HUES64 (cell line): ENCODE results near the gene TRIM3.

Experiments used
- H3K27ac ChIP-seq: 2 replicates; pipeline ENCODE4 v1.7.0; 2013; ENCODE audit warnings: low read depth, low read length, inconsistent platforms
- H3K27me3 ChIP-seq: 2 replicates; pipeline ENCODE4 v1.6.1; 2013; ENCODE audit warnings: mild to moderate bottlenecking, low read length; ENCODE audit not compliant: insufficient read depth
- H3K36me3 ChIP-seq: 2 replicates; pipeline ENCODE4 v1.6.1; 2013; ENCODE audit warnings: mild to moderate bottlenecking, low read length; ENCODE audit not compliant: insufficient read depth
- H3K4me1 ChIP-seq: 2 replicates; pipeline ENCODE4 v1.6.1; 2013; ENCODE audit warnings: mild to moderate bottlenecking, low read length, moderate library complexity; ENCODE audit not compliant: insufficient read depth
- H3K4me3 ChIP-seq: 2 replicates; pipeline ENCODE4 v1.5.1; 2013; ENCODE audit warnings: mild to moderate bottlenecking, low read length, moderate library complexity
- H3K9ac ChIP-seq: 2 replicates; pipeline ENCODE4 v1.6.1; 2013; ENCODE audit warnings: mild to moderate bottlenecking, low read depth, low read length
- H3K9me3 ChIP-seq: 2 replicates; pipeline ENCODE4 v1.6.1; 2013; ENCODE audit warnings: low read depth, low read length; ENCODE audit not compliant: insufficient read depth
- WGBS: fragments of 150-250, 120-280 bp; methylation state at CpG from one replicate; pipeline ENCODE4 v1.1.7; 2013; ENCODE audit warnings: missing lambda C conversion rate; 5-methylcytosine and 5-hydroxymethylcytosine counted together

The TRIM3 gene

DNA sequence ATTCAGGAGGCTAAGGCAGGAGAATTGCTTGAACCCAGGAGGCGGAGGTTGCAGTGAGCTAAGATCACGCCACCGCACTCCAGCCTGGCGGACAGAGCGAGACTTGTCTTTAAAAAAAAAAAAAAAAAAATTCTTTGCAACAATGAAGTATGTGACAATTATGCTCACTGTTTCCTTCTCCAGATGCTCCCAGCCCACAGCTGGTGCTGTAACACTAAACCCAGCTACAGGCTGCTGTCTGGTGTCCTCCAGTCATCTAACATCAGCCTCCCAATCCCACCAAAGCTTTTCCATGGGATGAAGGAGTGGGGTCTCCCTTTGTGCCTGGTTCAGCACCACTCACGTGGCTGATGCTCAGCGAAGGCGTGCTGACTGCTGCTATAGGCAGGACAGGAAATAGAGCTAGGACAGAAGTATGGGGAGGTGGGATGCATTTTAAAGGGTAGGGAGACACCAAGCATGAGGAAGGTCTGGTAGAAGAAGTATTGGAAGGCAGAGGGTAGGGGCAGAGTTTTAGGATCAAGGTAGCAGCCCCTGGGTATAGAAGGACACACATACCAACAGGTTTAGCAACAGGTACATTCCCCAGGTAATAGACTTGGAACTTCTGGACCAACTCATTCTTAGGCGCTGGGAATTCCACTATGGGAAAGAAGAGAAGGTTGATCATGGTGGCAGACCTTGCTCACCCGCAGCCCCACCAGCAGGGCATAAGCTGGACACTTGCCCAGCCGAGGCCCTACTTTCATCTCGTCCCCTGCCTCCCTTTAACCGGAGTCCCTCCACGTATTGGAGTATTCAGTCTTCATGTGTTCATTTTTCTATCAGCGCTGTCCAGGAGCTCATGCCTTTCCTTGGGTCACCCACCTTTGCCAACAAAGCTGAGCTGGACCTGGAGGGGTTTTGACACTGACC lies 73.1 kb downstream of the TRIM3 start:
- Histone ChIP-seq H3K9me3 (no peaks in the 10 kb centered on the region), H3K36me3 (no peaks in the 10 kb centered on the region), H3K4me3 (no peak overlapping the region), H3K27me3 (no peaks in the 10 kb centered on the region), H3K9ac (no peak overlapping the region), H3K4me1 (peaks cover 5% of the 10 kb centered on the region; the same call in 1 of the 2 replicates), H3K27ac (no peak overlapping the region)
- WGBS = 94% methylated on average over 13 of the region's 15 CpGs
